NCI-H2227 (cell line): ENCODE data around the gene CD200.

Source experiments
- DNase-seq: peaks from one replicate; lab custom pipeline; 2025; ENCODE audit not compliant: unreplicated experiment; lab: John Stamatoyannopoulos, UW

The CD200 gene

DNA sequence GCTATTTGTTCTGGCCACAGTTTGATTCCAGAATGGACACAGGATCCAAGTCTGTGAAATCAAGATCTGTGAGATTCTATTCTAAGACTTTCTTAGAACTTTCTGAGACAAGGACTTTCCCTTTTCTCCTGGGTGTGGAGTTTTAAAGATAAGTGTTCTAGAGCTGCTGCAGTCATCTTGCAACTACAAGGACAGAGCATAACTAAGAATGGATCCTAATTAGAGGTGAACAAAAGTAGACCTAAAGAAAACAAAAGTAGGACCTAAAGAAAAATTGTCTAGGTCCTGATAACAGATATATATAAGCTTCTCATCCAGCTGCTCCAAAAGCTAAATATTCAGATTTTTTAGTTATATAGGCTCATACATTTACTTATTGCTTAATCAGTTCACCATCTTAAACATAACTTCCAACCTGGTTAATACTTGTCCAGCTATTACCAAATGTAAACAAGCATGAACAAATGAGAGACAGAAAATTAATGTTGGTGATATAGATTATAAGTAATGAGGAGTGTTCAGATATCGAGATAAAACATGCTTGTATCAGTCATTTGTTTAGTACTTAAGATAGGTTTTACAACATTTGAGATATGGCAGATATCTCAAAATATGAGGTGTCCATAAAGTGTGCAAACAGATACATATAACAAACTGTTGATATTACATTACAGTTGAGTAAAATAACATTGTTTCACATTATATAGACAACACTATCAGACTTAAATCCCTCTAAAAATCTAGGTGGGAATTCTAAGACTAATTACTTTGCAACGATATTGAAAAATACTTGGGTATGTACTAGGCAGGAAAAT, 75.1 kb downstream of the CD200 start:
- DNase-seq, result no peak

DNA sequence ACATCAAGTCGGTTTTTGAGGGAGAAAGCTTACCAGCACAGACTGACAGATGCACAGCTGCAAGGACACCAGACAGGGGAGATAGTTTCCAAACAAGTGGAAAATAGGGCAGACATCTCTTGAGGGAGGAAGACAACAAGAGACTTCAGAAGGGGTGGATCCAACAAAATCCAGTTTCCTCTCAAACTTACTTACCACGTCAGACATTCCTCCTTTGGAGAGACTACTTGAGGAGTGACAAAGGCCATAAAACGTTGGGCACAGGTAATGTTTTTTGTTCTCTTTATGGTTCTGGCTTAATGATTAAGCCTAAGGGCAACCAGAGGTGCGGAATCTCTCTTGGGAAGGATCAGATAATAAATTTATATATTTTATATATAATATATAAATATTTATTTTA, 76.1 kb downstream of the CD200 start:
- no peak for DNase-seq

DNA sequence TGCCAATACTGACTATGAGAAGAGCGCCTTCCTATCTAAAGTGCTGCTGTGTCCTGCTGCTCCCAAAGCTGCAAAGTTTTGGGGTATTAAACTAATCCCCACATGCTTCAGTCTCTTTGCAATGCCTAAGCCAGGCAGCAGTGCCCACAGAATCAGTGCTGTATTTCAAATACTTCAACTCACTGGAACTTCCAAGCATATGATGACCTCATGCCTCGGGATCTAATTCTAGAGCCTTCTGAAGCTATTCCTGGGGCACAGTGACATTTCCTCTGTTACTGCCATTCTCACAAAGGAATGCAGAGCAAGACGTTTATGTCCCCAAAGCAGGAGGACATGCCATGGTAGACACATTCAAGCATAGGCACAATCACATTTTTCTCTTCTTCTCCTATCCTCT, 78.5 kb downstream of the CD200 start:
- DNase-seq, result no peak
